Amniotic epithelial cell (primary cell): Measurements from ENCODE around the gene PTPRN2.
"Not testable (repeated sequence)": the region's sequence is repeated elsewhere in the genome, so short reads cannot be mapped to it uniquely, and the experiment has no call there.

Experiments used
- DNase-seq: peaks from one replicate; pipeline ENCODE4 v3.0.0-alpha.2; 2010; ENCODE audit warnings: low read depth

The PTPRN2 gene

DNA sequence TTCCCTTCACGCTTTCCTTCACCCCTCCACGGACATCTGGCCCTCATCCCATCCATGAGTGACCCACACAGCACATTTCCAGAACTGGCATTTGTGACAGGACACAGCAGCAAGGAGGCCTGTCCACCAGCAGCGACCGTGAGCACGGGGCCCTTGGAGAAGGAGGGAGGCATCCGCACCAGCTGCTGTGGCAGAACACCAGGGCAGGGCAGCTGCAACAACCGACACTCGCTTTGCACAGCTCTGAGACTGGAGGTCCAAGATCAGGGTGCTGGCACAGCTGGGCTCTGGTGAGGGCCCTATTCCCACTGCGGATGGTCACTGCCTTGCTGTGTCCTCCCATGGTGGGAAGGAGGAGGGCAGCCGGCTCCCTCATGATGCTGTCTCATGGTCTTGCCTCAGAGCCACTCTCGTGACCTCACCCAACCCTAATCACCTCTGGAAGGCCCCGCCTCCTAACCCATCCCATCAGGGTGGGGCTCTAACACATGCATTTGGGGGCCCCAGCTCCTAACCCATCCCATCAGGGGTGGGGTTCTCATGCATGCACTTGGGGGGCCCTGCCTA, 36.7 kb downstream of the PTPRN2 start:
- no peak for DNase-seq

DNA sequence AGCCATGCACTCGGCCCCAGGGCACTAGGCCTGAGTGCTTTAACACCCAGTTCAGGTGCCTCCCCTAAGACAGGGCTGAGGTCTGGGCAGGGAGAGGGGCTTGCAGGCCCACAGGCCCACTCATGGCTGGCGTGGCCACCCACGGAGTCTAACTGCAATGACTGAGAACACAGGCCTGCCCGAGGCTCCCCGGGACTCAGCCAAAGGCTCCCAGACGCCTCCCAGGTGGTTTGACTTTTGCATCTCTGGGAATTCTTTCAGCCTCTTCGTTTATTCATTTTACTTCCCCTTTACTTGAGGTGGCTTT, 37.3 kb downstream of the PTPRN2 start:
- no peak for DNase-seq

DNA sequence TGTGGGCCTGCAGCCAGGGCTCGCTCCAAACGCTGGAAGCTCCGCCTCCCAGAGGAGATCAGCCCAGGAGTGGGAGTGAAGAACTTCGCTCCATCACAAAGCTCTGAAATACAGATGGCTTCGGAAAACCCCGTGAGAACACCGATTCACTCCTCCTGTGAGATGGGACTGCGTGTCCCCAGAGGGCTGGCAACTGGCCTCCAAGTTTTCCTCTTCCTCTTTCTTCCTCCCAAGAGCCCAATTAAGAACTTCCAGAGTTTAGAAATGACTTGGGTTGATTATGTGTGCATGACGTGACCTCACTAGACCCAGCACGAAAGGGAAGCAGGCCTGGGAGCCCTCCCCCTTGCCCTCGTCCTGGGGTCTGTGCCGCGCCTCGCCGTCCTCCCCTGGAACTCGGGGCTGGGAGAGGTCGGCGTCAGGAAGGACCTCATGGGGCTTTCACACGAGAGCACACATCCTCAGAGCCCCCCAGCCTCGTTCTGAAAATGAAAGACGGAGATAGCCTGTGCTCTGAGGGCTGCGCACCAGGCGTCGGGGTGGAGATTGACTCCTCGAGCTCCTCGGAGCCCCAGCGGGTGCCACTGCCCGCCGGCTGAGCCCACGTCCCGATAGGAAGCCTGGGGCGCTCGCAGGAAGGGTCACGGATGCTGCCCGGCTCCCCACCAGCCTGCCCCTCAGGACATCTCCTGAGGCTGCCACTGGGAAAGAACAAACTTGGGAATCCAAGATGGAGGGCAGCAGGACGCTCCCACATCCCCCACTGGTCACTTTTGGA, 37.8 kb downstream of the PTPRN2 start:
- DNase-seq = no peak

DNA sequence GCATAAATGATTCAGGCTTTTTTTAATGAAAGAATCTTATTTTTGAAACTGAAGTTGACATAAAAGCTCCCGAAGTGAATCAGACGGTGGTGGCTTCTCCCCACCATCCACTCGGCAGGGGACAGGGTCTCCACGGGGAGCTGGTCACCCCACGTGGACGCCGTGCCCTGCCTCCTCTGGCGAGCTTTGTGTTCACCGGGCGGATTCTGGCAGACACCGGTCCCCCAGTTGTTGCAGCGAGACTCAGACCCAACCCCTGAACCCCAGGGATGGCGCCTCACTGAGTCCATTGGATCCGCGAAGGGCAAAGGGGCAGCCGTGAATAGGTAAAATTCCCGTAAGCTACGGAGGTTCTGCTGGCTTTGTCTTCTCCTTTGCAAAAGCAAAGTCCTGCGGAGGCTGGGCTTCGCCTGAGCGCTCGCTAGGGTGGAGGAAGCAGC, 38.4 kb downstream of the PTPRN2 start:
- DNase-seq = no peak

DNA sequence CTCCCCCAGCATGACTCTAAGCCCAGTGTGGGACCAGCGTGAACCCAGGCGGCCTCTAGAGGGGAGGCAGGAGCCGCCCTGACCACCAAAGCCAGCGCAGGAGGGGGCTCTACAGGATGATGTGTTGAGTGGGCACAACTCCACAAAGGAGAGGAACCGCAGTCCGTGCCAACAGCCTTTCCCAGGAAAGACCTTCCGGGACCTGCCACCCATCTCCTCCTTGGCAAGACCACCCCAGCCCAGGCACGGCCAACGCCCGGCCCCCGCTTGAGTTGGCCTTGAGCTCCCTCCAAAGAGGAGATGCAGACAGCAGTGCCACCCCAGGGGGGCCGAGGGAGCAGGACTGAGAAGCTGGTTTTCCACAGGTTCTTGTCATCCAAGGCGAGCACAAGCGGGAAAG, 38.9 kb downstream of the PTPRN2 start:
- no peak for DNase-seq

DNA sequence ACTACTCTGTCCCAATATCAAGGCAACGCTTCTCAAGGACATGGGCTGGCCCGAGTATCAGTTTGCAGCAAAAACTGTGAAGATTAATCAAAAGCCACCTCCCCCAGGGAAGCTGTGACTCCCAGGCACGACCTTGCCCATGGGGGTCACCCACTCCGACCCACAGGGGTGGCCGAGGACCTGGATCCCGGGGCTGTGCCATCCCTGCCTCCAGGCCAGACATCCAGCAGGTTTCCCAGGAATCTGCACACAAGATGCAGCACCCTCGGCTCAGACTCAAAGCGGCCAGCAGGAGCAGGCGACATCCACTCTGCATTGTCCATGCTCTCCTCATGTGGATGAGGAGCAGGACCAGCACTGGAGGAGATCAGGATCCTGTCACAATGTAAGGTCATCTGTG, 39.8 kb downstream of the PTPRN2 start:
- DNase-seq = no peak

DNA sequence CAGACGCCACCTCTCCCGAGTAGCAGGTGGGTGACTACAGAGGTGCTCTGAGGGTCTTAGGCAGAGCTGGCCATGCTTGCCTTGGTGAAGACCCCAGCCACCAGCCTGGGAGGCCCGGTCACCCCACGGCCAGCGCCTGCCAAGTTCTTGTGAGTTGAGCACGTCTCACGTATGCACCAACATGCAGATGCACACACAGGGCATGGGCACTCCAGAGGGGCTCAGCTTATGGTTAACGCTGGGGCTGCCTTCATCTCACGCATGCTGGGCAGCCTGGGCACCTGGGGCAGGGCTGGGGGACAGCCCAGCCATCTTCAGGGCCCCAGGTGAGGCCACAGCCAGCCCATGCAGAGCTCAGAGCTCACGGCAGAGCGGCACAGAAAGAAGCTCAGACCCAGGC, 41.0 kb downstream of the PTPRN2 start:
- no peak for DNase-seq

DNA sequence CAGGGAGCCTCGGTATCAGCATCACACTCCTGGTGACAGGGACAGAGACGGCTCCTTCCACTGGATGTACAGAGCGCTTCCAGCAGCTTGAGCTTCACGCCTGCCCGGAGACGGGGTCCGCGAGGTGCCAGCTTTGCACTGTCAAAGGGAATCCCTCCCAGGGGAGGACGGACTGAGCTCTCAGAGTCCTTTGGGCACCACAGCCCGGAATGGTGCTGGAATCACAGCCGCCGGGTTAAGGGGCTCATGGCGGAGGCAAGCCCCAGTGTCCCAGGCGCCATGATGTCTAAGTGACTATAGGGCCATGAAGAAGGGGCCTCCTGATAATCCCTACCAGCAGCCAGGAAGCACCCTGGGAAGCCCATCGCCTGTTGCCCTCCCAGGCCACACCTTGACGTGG, 41.4 kb downstream of the PTPRN2 start:
- no peak for DNase-seq

DNA sequence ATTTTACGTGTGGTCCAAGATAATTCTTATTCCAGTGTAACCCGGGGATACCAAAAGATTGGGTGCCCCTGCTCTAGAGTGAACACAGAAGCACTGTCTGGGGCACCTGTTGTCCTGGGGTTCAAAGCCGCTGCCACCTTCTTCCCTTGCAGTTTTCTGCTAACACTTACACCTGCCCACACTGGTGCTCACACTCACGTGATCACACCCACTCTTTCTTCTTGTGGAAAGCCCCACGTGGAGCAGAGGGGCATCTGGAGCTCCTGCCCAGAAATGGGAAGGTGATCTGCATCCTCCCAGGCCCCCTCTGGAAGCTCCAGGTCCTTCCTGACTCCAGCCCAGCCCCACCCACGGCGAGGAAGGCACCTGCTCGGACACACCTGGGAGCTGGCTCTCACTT, 42.9 kb downstream of the PTPRN2 start:
- no peak for DNase-seq

DNA sequence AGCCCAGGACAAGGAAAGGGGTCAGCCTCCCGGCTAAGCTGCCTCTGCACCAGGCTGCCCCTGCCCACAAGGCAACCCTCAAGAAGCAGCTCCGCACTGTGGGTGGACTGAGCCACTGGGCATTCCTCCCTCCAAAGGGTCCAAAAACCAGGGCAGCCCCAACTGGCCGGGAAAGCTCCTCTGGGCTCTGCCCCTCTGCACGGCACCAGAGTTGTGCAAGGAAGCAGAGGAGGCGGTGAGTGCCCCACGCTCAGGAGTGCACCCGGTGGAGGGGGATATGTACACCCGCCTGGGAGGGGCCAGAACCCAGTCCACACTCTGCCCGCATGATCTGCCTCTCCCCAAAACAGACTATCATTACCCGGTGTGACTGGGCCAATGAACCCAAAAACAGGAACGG, 43.8 kb downstream of the PTPRN2 start:
- no peak for DNase-seq

DNA sequence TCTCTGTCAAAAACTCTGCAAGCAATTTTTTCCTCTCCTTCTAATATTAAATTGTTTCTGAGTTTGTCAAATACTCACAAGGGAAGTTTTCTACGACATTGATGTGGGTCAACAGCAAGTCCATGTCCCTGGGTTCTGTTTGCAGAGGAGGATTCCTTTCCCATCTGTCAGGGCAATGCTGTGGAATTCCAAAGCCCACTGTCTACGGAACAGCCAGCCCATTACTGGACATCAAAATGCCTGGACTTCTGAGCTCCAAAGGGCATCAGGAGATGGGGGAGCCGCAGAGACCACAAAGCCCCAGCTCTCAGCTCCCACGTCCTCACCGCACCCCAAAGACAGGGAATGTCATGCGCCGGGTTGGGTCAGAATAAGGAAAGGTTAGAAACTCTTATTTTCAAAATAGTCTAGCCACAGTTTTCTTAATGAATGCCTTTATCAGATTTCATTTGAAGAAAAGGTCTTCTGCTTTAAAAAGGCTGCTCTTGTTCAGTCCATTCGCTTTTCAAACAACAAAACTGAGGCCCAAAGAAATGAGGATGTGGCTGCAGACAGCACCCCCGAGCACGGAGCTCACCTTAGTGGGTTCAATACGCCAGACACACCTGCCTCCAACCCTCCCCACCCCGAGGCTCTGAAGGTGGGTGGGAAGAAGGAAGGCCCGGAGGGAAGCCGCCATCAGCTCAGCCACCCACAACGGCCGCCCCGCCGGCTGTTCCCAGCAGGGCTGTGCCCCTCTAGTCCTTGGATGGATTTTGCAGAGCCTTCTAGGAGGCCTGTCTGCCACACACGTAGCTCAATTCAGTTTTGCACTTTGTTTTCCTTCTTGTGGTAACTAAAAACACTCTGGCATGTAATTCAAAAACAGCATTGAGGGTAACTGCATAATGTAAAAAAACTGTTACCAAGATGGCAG, 44.7 kb downstream of the PTPRN2 start:
- DNase-seq = no peak

DNA sequence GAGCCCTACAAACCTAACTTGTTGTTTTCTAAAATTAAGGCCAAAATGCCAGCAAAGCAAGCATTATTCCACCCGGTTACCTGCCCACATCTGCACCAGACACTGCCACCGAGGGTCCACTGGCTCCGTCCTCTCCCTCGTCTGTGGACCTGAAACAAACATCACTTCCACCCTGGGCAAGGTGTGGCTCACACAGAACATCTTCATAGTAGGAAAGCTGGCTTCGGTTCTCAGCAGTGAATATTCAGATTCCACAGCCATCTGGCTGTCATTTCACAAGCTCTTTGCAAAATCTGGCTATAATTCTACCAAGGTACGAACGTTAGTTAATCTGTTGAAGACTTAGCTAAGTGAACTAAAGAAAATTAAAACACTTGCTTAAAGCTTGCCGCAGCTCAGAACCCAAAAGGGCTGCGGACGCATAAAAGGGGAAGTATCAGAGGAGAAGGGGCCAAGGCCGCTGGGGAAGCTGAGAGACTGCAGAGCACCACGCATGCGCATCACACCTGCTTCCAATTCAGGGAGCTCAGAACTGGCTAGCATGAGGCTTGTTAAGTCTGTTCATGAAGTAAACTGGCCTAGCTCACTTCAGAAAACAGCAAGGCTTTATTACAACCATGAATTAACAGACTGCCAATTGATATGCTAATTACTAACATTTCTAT, 46.1 kb downstream of the PTPRN2 start:
- DNase-seq = no peak

DNA sequence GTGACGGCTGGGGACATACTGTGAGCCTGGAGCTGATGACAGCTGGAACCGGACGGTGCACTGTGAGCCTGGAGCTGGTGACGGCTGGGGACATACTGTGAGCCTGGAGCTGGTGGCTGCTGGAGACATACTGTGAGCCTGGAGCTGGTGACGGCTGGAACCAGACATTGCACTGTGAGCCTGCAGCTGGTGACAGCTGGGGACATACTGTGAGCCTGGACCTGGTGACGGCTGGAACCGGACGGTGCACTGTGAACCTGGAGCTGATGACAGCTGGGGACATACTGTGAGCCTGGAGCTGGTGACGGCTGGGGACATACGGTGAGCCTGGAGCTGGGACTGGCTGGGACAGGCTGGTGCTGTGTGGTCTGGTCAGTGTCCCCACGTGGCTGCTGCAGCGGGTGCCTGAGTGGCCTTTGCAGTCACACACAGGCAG, 47.9 kb downstream of the PTPRN2 start:
- DNase-seq = no peak

DNA sequence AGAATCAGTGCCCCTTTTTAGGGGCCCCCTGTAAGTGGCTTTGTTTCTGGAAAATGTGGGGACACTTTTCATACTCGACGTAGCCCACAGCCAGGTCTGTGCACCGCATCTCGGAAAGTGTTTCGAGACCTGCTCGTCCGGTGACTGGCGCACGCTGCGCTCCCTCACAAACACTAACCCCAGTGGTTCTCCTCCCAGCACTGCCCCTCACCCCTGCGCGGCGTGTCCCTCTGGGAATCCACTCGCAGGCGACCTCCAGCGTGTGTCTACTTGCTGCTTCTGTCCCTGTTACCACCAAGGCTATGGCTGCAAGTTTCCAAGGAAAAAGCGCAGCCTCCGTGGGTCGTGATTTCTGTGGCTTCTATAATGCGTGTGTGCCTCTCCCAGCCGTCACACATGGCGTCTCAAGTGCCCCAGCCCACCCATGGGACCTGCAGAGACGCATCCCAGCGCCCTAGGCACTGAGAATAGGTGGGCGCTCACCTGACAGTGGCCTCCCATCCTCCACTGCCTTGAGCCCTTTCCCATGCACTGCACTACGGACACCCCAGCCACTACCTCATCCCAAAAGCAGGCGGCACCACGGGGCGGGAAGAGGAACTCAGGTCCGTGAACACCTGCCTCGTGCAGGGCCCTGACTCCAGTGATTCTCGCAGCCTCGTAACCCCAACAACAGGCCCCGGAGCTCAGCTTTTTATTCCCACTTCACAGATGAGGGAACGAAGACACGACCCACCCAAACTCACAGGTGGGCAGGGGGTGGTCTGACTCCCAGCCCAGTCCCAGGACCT, 49.3 kb downstream of the PTPRN2 start:
- no peak for DNase-seq

DNA sequence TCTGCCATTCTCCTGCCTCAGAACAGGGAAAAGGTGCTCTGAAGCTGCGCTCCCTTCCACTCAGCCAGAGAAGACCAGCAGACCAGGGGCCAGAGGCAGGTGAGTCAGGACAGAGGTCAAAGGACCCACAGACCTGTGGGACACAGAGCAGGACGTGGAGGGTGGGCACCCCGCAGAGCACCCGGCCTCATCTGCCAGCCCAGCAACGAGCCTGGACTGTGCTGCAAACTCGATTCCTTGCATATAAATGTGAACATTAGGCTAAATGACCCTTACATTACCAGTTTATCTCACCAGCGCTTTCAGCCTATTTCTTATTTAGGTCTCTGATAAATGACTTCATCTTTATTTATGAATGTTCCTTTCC, 50.1 kb downstream of the PTPRN2 start:
- DNase-seq = no peak

DNA sequence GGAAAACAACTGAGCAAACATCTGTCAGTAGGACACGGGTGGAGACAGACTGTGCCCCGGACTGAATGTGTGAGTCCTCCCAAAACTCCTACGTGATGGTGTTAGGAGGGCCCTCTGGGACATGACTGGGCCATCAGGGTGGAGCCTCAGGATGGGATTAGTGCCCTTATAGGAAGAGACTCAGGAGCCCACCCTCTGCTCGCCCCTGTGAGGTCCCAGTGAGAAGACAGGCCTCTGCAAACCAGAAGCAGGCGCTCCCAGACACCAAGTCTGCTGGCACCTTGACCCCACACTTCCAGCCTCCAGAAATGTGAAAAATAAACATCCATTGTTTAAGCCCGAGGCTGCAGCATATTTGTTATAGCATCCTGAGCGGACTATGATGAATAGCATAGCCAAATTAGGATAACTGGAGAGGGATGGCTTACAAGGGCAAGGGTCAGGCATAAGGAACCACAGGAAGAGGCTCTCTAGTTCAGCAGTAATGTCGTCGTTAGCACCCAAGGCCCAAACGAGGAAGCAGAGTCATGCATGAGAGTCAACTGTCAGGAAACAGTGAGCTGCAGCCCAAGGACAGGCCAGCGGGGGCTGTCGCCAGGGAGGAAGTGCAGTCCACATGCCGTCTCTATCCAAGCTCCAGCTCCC, 50.6 kb downstream of the PTPRN2 start:
- DNase-seq = no peak

DNA sequence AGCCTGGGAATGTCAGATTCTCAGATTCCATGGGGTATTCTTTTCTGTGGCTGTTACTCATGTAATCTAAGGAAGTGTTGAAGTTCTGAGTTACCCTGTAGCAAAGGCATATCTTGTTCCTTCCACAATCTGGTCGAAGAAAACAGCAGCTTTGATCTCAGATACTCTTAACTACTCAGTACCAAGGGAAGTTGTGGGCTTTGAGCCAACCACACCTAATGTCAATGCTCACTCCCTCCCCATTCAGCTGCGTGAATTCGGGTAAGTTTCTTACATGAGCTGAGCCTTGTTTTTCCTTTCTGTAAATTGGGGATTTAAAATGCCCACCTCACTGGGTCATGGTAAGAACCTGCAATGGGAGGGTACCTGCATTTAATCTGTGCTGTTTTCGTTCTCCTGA, 52.5 kb downstream of the PTPRN2 start:
- no peak for DNase-seq

DNA sequence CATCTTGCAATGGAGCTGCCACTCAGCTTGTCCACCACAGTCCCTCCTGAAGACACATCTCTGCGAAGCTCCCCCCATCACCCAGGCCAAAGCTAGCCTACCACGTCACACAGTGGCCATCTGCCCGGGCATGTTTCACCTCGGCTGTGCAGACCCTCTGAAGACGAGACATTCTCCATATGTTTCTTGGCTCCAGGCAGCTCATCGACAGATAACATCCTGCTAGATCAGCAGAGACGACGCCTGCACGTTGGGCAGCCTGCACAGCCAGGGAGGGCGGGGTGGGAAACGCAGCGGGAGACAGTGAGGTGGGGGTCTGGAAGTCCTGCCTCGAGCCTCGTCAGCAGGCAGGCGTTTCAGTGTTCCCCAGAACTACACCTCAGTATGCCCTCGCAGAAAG, 53.0 kb downstream of the PTPRN2 start:
- DNase-seq = no peak

DNA sequence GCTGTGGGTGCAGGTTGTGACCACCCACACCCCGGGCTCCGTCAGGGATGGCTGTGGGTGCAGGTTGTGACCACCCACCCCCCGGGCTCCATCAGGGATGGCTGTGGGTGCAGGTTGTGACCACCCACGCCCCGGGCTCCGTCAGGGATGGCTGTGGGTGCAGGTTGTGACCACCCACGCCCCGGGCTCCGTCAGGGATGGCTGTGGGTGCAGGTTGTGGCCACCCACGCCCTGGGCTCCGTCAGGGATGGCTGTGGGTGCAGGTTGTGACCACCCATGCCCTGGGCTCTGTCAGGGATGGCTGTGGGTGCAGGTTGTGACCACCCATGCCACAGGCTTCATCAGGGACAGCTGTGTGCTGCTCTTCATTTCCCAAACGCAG, 53.5 kb downstream of the PTPRN2 start:
- not testable (repeated sequence) for DNase-seq

DNA sequence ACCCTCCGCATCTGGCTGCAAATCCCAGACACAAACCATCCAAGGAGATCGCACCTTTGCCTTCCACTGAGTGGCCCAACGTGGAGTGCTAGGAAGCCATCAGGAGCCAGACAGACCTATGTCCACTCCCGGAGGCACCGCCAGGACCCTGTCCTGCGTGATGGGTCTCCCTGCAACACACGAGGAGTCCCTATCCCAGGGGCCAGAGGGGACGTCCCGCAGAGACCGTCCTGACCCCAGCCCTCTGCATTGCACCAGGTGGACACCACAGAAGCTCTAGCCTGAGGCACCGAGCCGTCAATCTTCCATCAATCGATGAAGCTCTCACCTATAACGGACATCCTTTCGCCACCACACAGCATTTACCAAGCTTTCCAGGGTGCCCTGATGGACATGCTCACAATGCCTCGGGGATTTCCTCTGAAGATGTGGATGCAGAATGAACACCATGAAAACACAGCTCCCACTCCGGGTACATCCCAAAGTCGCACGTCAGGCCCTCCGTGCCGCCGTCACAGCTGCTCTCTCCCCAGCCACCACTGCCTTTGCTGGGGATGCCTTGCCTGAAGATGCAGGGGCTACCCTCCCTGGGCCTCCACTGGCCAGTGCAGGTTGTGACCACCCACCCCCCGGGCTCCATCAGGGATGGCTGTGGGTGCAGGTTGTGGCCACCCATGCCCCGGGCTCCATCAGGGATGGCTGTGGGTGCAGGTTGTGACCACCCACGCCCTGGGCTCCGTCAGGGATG, 54.1 kb downstream of the PTPRN2 start:
- DNase-seq = no peak
